ENCODE measurements around the gene ACP2. TPM values are rescaled to one million over a fixed set of nuclear protein-coding genes. Genes with fewer than 3 reads are reported as not detected.
A peak's percentile ranks its signal among the peaks of the same experiment; 100 is the strongest.

The ACP2 gene, protein sequence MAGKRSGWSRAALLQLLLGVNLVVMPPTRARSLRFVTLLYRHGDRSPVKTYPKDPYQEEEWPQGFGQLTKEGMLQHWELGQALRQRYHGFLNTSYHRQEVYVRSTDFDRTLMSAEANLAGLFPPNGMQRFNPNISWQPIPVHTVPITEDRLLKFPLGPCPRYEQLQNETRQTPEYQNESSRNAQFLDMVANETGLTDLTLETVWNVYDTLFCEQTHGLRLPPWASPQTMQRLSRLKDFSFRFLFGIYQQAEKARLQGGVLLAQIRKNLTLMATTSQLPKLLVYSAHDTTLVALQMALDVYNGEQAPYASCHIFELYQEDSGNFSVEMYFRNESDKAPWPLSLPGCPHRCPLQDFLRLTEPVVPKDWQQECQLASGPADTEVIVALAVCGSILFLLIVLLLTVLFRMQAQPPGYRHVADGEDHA
- 42.9 and 48.5 TPM in 2 replicates for total RNA-seq (2014; rRNA removed; shearing (Covaris generic))

DNA sequence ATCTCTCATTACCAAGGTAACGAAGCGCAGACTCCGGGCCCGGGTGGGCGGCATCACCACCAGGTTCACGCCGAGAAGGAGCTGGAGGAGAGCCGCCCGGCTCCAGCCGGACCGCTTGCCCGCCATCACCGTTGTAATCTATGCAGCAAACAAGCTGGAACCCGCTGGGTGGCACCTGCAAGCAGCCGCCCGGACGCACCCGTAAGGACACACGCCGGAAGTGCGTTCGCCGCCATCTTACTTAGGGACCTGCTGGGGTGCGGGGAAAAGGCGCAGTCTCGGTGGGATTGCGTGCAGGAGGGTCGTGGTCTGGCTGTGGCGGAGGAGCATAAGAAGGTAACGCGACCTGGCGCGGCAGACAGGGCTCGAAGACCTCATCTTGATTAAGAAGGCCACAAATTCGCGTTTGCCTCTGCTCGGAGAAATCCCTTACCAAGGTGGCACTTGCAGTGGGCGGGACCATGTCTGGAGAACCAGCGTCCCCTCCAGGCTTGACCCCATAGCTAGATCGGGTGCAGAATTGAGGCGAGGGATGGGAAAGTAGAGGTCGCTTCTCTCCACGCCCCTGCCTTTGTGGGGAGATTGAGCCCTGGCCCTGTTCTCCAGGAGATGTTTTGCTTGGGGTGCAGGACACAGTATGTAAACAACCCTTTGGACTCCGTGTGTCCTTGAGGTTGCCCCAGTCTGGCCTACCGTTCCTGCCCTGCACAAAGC is at the start of gene ACP2:
Gene ACP2 (minus strand): TSS at position 151 of the 714 bp plus-strand sequence. CDS start 25 bp downstream, at position 126.
- peak; percentile 90 for DNase-seq (ENCODE audit: low spot score)

DNA sequence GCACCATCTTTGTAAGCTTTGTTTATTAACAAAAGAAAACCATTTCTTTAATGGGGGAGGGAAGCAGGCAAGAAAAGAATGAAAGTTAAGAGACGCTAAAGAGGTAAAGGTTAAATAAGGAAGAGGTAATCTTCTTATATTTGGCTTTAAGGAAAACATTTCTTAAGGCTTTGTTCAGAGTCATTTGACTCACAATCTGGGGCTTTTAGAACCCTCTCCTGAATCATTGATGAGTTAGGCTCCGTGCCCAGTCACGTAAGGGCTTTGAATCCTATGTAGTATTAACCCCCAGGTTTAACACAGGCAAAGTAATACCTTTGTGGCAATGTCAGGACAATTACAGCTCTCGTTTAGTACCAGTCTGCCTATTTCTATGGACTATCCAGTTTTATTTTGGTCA is 47.4 kb upstream of the ACP2 start:
- DNase-seq (ENCODE audit: low spot score): no peak

DNA sequence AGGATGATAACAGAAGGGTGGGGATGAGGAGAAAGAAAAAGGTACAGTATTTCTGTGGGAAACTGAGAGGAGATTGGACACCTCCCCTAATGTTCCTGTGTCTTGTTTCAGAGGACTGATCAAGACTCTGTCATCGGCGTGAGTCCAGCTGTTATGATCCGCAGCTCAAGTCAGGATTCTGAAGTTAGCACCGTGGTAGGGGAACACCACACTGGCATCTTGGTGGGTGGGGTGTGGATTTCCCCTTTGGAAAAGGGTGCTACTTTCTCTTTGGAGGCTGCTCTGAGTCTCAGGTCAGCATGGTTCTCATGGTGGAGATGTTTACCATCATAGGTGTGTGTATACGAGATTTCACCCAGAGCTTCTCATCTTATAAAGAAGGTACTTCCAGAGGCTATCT is 46.8 kb upstream of the ACP2 start:
- no peak for DNase-seq (ENCODE audit: low spot score)

DNA sequence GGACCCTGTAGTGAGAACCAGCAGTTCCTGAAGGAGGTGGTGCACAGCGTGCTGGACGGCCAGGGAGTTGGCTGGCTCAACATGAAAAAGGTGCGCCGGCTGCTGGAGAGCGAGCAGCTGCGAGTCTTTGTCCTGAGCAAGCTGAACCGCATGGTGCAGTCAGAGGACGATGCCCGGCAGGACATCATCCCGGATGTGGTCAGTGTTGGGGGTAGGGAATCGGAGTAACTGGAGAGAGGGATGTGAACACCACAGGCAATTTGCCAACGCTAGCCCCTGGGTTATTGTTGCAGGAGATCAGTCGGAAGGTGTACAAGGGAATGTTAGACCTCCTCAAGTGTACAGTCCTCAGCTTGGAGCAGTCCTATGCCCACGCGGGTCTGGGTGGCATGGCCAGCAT is 41.2 kb upstream of the ACP2 start:
- no peak for DNase-seq (ENCODE audit: low spot score)

DNA sequence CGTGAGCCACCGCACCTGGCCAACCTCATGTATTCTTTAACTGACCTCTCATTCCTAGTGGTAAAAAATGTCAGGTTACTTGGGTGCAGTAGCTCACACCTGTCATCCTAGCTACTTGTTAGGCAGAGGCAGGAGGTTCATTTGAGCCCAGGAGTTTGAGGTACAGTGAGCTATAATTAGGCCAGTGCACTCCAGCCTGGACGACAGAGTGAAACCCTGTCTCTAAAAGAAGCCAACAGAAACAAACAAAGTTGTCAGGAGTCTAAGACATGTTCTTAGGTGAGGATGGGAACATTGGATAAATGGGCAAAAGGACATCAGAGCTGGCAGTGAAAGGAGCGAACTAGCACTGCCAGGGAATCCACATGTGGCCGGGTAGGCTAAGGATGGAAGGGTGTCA is 39.5 kb upstream of the ACP2 start:
- no peak for DNase-seq (ENCODE audit: low spot score)

DNA sequence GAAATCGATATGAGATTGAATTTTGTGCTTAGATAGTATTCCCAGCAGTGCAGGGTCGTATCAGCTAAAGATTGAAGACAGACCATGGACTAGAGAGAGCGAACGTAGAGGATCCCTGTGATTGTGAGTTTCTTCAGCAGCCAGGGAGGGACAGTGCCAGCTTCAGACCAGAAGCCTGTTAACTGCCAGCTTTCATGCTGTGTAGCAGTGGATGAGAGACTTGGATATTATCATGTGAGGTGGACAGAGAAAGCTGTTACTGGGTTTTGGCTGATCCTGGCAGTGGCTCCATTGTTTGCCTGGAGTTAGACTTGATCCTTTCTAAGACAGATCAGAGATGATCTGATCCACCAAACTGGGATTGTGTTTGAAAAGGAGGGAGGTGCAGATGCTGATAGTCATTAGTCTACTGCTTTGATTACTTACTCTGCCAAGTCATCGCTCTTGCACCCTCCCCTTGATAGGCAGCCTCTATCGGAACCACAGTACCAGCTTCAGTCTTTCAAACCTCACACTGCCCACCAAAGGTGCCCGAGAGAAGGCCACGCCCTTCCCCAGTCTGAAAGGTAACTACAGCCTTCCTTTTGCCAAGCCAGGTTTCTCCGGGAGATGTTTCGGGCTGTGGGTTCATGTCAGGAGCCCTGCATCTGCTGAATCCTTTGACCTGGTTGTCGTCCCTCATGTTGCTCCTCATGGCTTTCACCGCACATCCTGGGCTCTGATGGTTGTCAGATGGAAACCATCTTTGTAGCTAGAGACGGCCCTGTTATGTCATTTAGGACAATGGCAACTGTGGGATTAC is 37.6 kb upstream of the ACP2 start:
- DNase-seq (ENCODE audit: low spot score): no peak

DNA sequence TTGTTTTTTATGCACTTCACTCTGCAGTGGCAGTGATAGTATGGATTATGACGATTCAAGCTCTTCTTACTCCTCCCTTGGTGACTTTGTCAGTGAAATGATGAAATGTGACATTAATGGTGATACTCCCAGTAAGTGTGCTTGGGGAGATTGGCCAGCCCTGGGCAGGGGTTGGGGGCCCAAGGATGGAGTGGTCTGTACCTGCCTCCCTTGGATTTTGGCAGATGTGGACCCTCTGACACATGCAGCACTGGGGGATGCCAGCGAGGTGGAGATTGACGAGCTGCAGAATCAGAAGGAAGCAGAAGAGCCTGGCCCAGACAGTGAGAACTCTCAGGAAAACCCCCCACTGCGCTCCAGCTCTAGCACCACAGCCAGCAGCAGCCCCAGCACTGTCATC is 35.5 kb upstream of the ACP2 start:
- DNase-seq (ENCODE audit: low spot score): no peak

DNA sequence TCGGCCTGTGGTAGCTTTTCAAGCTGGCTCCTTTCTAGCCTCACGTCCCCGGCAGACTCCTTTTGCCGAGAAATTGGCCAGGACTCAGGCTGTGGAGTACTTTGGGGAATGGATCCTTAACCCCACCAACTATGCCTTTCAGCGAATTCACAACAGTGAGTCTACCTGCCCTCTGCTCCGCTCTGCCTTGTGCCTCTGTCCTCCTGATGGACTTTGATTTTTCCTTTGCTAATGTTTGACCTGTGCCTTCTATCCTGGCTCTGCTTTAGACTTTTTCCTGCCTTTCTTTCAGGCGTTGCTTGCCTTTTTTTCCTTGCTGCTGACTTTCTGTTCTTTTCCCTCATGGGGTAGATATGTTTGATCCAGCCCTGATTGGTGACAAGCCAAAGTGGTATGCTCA is 33.8 kb upstream of the ACP2 start:
- DNase-seq (ENCODE audit: low spot score): no peak

DNA sequence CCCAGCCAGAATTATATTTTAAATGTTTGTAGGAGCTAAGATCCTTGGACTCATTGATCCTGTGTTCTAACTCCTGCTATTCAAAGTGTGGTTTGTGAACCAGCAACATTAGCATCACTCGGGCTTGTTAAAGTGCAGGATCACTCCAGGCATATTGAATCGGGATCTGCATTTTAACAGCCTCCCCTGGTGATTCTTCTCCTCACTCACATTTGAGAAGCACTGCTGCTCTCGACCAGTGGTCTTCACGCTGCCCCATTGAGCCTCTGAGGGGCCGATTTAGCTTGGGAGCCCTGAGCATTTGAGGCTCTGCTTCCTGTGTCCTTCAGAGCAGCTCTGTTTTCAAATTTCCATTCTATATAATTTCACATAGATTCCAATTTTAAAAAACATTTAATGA is 32.2 kb upstream of the ACP2 start:
- DNase-seq (ENCODE audit: low spot score): no peak

DNA sequence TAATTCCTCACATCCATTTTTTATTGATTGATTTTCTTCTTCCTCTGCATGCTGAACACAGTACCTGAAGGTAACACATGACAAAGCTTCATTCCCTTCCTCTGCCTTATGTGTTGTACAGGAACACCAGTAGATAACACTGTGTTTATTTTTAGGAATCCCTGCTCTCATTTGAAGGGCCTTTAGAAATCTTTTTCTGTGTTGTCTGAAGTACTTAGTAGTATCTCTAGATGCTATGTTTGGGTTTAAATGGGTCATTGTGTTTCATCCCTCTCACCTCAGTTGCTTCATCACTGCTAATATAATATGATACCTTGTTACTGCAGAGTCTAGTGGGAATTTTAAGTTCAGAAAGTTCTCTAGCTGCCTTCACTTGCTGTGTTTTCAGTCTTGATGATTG is 31.5 kb upstream of the ACP2 start:
- DNase-seq (ENCODE audit: low spot score): no peak

DNA sequence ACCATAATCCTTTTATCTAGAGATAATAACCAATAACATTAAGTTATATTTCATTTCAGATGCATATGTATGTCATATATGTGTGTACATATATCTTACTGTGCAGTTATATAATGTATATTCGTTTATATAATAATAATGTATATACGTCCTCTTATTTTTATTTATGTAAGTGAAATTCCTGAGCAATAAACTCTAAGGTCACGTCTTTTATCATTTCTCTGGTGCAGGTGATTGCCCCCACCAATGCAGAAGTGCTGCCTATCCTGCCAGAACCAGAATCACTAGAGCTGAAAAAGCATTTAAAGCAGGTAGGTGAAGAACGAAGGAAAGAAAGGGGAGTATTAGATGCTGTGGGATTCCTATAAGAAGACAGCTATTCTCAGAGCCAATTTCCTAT is 30.2 kb upstream of the ACP2 start:
- DNase-seq (ENCODE audit: low spot score): no peak

DNA sequence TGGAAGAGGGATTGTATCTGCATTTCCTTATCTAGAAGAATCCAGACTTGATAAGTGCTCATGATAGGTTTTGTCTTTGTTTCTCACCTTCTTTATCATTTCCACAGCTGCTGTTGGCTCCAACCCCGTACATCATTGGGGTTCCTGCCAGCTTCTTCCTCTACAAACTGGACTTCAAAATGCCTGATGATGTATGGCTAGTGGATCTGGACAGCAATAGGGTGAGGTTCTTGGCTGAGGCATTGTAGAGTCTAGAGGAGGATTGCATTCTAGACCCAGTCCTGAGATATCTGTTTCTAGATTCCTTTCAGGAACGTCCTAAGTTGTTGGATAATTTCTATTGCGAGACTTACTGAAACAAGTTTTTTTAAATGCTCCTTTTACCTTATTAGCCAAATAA is 29.4 kb upstream of the ACP2 start:
- DNase-seq (ENCODE audit: low spot score): no peak

DNA sequence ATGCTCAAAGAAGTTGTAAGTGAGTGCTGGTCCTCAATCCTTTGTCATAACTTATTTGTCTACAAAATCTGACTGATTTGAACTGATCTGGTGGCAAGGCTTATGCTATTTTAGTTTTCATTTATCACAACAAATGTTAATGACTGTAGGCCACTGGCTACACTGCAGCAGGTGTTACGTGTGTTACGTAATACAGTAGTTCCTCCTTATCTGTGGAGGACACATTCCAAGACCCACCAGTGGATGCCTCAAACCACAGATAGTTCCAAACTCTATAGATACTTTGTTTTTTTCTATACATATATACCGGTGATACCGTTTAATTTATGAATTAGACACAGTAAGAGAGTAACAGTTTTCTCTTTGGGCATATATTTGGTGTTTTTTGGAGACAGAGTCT is 28.3 kb upstream of the ACP2 start:
- no peak for DNase-seq (ENCODE audit: low spot score)

DNA sequence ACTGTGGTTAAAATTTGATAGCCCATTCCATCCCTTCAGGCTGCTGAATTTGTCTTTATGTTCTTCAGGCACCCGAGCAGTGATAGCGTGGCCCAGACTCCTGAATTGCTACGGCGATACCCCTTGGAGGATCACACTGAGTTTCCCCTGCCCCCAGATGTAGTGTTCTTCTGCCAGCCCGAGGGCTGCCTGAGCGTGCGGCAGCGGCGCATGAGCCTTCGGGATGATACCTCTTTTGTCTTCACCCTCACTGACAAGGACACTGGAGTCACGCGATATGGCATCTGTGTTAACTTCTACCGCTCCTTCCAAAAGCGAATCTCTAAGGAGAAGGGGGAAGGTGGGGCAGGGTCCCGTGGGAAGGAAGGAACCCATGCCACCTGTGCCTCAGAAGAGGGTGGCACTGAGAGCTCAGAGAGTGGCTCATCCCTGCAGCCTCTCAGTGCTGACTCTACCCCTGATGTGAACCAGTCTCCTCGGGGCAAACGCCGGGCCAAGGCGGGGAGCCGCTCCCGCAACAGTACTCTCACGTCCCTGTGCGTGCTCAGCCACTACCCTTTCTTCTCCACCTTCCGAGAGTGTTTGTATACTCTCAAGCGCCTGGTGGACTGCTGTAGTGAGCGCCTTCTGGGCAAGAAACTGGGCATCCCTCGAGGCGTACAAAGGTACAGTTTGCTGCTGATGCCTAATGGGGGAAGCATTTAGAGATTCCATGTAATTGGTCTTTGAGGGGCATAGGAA is 26.1 kb upstream of the ACP2 start:
- DNase-seq (ENCODE audit: low spot score): no peak

DNA sequence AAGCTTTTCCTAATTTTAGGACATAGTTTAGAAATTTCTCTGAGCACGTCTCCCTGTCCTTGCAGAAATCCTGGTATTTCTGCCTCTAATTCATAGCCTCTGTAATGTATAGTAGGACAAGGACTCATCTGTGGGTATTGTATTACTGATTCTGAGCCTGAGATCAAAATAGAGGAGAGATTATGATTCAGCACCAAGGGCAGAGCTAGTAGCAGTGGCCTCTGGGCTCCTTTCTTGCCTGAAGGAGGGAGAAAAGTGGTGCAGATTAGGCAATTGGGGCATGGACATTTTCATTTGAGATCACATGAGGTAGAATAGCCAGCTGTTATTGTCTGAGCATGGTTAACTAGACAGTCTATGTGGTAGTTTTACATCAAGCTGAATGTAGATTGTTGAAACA is 24.1 kb upstream of the ACP2 start:
- DNase-seq (ENCODE audit: low spot score): no peak

DNA sequence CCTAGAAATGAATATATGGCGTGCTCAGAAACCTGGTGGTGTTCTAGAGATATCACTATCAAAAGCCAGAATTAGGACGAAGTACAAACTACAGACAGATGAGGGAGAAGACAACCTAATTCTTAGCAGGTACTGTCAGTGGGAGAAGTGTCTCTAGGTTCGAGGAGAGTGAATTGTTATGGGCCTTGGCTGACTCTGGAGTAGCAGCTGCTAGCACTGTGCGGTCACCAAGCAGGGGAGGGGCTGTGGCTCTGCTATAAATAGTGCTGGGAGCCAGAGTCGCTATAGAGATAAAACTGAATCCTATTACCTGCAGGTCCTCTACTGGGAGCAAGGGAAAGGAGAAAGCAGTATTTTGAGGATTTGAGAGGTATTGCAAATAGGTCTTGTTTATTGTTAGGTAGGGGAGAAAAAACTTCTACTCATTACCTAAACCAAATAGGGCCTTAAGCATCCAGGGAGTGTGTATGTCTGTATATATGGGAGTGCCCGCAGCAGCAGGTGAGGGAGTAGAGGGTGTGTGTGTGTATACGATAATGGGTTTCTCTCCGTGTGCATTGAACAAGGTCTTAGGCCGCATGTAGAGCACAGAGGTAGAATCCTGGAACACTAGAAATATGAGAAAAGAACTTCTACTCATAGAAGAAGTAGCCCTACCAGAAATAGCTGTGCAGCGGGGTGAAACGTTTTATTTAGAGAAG is 23.5 kb upstream of the ACP2 start:
- no peak for DNase-seq (ENCODE audit: low spot score)

DNA sequence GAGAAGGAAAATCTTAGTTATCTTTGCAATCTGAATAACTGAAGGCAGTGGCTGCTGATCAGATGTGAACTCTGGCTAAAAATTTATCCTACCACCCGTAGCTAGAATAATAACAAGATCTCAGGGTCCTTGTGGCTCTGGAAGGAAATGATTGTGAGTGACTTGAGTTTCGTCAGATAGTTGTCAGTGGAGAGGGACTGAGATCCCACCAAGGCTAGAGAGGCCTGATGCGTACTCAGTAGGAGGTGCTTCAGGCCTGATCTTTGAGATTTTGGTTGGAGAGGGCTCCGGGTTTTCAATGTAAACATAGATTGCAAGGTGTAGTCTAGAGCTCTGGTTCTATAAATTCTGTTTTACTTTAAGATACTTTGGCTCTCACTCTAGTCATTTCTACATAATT is 22.7 kb upstream of the ACP2 start:
- DNase-seq (ENCODE audit: low spot score): no peak

DNA sequence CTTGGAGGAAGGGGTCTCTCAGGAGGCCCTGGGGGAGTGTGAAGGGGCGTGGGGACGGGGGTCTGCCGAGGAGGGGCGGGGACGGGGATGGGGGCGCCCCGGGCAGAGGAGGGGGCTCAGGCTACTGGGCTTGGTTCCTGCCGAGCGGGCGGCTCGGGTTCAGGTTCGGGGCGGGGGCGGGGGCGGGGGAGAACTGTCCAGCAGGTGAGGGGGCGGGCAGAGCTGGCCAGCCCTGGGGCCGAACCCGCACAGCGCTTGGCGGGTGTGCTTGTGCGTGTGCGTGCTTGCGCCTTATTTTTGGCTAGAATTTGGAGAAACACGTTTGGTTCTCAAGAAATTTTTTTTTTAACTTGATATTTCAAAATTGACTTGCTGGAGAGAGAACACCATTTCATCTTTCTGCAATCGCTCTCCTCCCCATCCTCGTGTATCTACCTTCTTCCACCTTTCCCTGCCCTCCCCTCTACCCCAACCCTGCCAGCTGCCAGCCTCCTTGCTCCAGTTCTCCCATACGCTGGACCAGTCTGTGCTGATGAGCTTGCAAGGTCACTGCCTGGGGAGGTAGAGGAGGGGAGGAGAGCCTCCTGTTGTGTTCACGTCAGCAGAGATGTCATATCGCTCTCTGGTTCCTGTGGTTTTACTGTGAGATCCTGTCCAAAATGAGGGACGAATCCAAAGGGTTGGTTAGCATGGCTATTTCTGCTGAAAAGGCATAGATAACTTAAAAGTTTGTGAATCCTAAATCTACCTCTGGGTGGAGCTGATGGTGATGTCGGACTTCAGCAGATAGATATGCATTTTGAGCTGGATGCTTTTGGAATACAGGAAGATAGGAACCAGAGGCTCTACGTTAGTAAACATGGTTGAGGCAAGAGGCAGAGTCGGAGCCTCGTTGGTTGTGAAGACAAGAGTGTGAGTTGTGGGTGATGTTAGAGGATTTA is 22.0 kb upstream of the ACP2 start:
- peak; percentile 53 for DNase-seq (ENCODE audit: low spot score)

DNA sequence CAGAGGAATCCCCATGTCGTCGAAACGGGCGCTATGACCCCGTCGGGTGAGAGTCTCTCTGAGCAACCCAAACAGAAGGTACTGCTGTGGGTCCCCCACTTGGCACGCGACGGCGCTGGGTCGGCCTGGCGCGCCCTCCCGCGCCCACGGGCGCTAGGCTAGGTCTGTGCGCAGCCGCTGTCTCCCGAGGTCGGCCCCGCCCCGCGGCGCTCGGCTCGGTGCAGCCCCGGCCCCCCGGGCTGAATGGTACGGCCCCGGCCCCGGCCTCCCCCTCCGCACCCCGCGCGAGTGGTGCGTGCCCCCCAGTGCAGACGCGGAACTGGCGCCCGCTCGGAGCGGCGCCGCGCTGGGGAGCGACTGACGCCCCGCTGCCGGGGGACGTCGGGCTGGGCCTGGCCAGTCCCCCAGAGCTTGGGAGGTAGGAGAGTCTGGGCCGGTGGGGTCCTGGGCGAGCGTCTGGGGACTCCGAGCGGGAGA is 21.3 kb upstream of the ACP2 start, which contains the start of gene MADD:
Gene MADD (plus strand): TSS at position 305 of the 477 bp plus-strand sequence.
- peak; percentile 91 for DNase-seq (ENCODE audit: low spot score)
